CD4-positive, CD25-positive, alpha-beta regulatory T cell (primary cell): ENCODE results near the gene ZBTB32. TPM values are rescaled to one million over a fixed set of nuclear protein-coding genes. Genes with fewer than 3 reads are reported as not detected.
A peak's percentile ranks its signal among the peaks of the same experiment; 100 is the strongest.

Source experiments
- ATAC-seq, 2 donors: fragments of 150-1000 bp; cut with Tn5 transposase; one replicate each; pipeline ENCODE4 v1.10.0; 2021; ENCODE audit warnings: low read depth in 2 of 2, moderate number of reproducible peaks in 2 of 2, moderate library complexity in 1 of 2
- DNase-seq, 3 donors: peaks; one replicate each; pipeline versions ENCODE4 v3.0.0 to v3.0.0-alpha.2; 2012 to 2022; ENCODE audit warnings: mixed read lengths in 1 of 3
- H3K27ac ChIP-seq: one replicate; pipeline ENCODE4 v1.7.0; 2013; ENCODE audit warnings: mild to moderate bottlenecking, low read length; ENCODE audit not compliant: insufficient read depth, poor library complexity, severe bottlenecking
- H3K27me3 ChIP-seq: one replicate; pipeline ENCODE4 v1.7.0; 2013; ENCODE audit warnings: low read length; ENCODE audit not compliant: control insufficient read depth, insufficient read depth
- H3K36me3 ChIP-seq: one replicate; pipeline ENCODE4 v1.7.0; 2013; ENCODE audit warnings: mild to moderate bottlenecking, low read length, moderate library complexity; ENCODE audit not compliant: control insufficient read depth, insufficient read depth
- H3K4me1 ChIP-seq: 2 replicates; pipeline ENCODE4 v1.7.0; 2013; ENCODE audit warnings: mild to moderate bottlenecking, low read length; ENCODE audit not compliant: insufficient read depth, control insufficient read depth, poor library complexity, severe bottlenecking
- H3K4me3 ChIP-seq: one replicate; pipeline ENCODE4 v1.7.0; 2013; ENCODE audit warnings: low read depth, mild to moderate bottlenecking, low read length, moderate library complexity
- H3K9me3 ChIP-seq, 2 experiments: 1 replicate in 1 of 2; 2 replicates in 1 of 2; pipeline ENCODE4 v1.7.0; 2013; ENCODE audit warnings: low read length in 2 of 2, mild to moderate bottlenecking in 1 of 2, moderate library complexity in 1 of 2; ENCODE audit not compliant: control insufficient read depth in 2 of 2
- H3K27ac Mint-ChIP-seq, 3 donors: one replicate each; pipeline ENCODE4 v1.8.0; 2020 to 2022; ENCODE audit warnings: mild to moderate bottlenecking in 3 of 3, mixed read lengths in 3 of 3, moderate library complexity in 2 of 3
- H3K27me3 Mint-ChIP-seq: one replicate; pipeline ENCODE4 v1.8.0; 2022; ENCODE audit warnings: mild to moderate bottlenecking, mixed read lengths
- H3K36me3 Mint-ChIP-seq: one replicate; pipeline ENCODE4 v1.8.0; 2020; ENCODE audit warnings: mixed read lengths
- H3K4me1 Mint-ChIP-seq, 4 donors: one replicate each; pipeline ENCODE4 v1.8.0; 2020 to 2022; ENCODE audit warnings: mixed read lengths in 4 of 4, mild to moderate bottlenecking in 1 of 4
- H3K4me3 Mint-ChIP-seq, 4 donors: one replicate each; pipeline ENCODE4 v1.8.0; 2020 to 2022; ENCODE audit warnings: mild to moderate bottlenecking in 4 of 4, mixed read lengths in 4 of 4, moderate library complexity in 3 of 4
- H3K9me3 Mint-ChIP-seq, 7 donors: one replicate each; pipeline ENCODE4 v1.8.0; 2020 to 2022; ENCODE audit warnings: mixed read lengths in 7 of 7, mild to moderate bottlenecking in 3 of 7, moderate library complexity in 2 of 7
- polyA plus RNA-seq, 4 donors: library from polyadenylated mRNA; unstranded; fragments of 300-500 nt; fragmentation: Illumina TruSeq; gene quantifications; one replicate each; pipeline ENCODE4 v1.2.3, GENCODE V29; 2021
- total RNA-seq: library from RNA; stranded (reverse); gene quantifications from one replicate; pipeline ENCODE4 v1.2.3, GENCODE V29; 2022

ZBTB32 gene
- total and polyA plus RNA-seq, 5 donors from 2014 or later, result 3.1 to 42.0 (median 5.2) TPM

- H3K27ac Mint-ChIP-seq, result peak overlapping the region; percentile 99 to 100 (median 100)
- H3K4me1 ChIP-seq, result peaks cover 73% of the 10 kb centered on the region
- peaks cover 9% of the 10 kb centered on the region for H3K36me3 Mint-ChIP-seq
- H3K4me3 ChIP-seq, result peak overlapping the region; percentile 88
- H3K9me3 Mint-ChIP-seq, result no peaks in the 10 kb centered on the region
- H3K4me3 Mint-ChIP-seq, result peak overlapping the region; percentile 90 to 98 (median 94)
- no peaks in the 10 kb centered on the region for H3K36me3 ChIP-seq
- peaks cover 12% of the 10 kb centered on the region for H3K27me3 Mint-ChIP-seq
- H3K9me3 ChIP-seq, result no peaks in the 10 kb centered on the region
- DNase-seq (peak; percentile 91 to 97 (median 96)), ATAC-seq (peak; percentile 52 to 54)
- peaks cover 5 to 69% (median 37%) of the 10 kb centered on the region in 4 donors for H3K4me1 Mint-ChIP-seq
- no peaks in the 10 kb centered on the region for H3K27me3 ChIP-seq
- peak overlapping the region; percentile 100 for H3K27ac ChIP-seq
Measured at GRCh38 chr19:35744430-35745327, 40.3 kb downstream of the ZBTB32 start.

- H3K27ac ChIP-seq, result peak within 1 kb of the TSS; percentile 100
- peak within 1 kb of the TSS; percentile 88 for H3K4me3 ChIP-seq
- H3K36me3 ChIP-seq, result no peaks in the 10 kb centered on the region
- peak within 1 kb of the TSS; percentile 99 to 100 (median 100) for H3K27ac Mint-ChIP-seq
- H3K9me3 ChIP-seq, result no peaks in the 10 kb centered on the region
- peaks cover 5 to 69% (median 35%) of the 10 kb centered on the region in 4 donors for H3K4me1 Mint-ChIP-seq
- peaks cover 12% of the 10 kb centered on the region for H3K27me3 Mint-ChIP-seq
- H3K27me3 ChIP-seq, result no peaks in the 10 kb centered on the region
- peak; percentile 97 to 100 (median 98) for DNase-seq
- peak within 1 kb of the TSS; percentile 90 to 98 (median 94) for H3K4me3 Mint-ChIP-seq
- peak; percentile 59 for ATAC-seq
- peaks cover 66% of the 10 kb centered on the region for H3K4me1 ChIP-seq
- no peaks in the 10 kb centered on the region for H3K9me3 Mint-ChIP-seq
- peaks cover 9% of the 10 kb centered on the region for H3K36me3 Mint-ChIP-seq
Measured at GRCh38 chr19:35745328-35746086, 41.1 kb downstream of the ZBTB32 start, which contains the start of the genes PSENEN and U2AF1L4. PSENEN (plus strand) TSS chr19:35745651; CDS start chr19:35745931, 280 bp downstream. U2AF1L4 (minus strand) TSS chr19:35745418; CDS start chr19:35745391, 27 bp downstream.

- Mint-ChIP-seq H3K27me3 (peaks cover 12% of the 10 kb centered on the region), H3K27ac (peak overlapping the region in 2 of 3 donors; percentile 100), H3K36me3 (peaks cover 9% of the 10 kb centered on the region), H3K4me3 (peak overlapping the region; percentile 90 to 98 (median 94)), H3K4me1 (peaks cover 5 to 64% (median 32%) of the 10 kb centered on the region in 4 donors), H3K9me3 (no peaks in the 10 kb centered on the region)
- Histone ChIP-seq H3K27ac (peak overlapping the region; percentile 100), H3K4me1 (peaks cover 61% of the 10 kb centered on the region), H3K36me3 (no peaks in the 10 kb centered on the region), H3K4me3 (peak overlapping the region; percentile 88), H3K9me3 (no peaks in the 10 kb centered on the region), H3K27me3 (no peaks in the 10 kb centered on the region)
- no peak for ATAC-seq
- no peak for DNase-seq
Measured at GRCh38 chr19:35746087-35746462, 41.7 kb downstream of the ZBTB32 start.

GRCh38 chr19:35746531-35746930 lies 42.2 kb downstream of the ZBTB32 start:
- Histone ChIP-seq H3K27ac (no peak overlapping the region), H3K27me3 (no peaks in the 10 kb centered on the region), H3K4me3 (no peak overlapping the region), H3K9me3 (no peaks in the 10 kb centered on the region), H3K4me1 (peaks cover 58% of the 10 kb centered on the region), H3K36me3 (no peaks in the 10 kb centered on the region)
- H3K27me3 Mint-ChIP-seq, result peaks cover 12% of the 10 kb centered on the region
- DNase-seq (no peak), ATAC-seq (no peak)
- peaks cover 5 to 64% (median 32%) of the 10 kb centered on the region in 4 donors for H3K4me1 Mint-ChIP-seq
- H3K27ac Mint-ChIP-seq, result peak overlapping the region in 1 of 3 donors; percentile 100
- peak overlapping the region; percentile 90 to 98 (median 94) for H3K4me3 Mint-ChIP-seq
- no peaks in the 10 kb centered on the region for H3K9me3 Mint-ChIP-seq
- peaks cover 9% of the 10 kb centered on the region for H3K36me3 Mint-ChIP-seq

GRCh38 chr19:35748106-35749020 lies 44.0 kb downstream of the ZBTB32 start, which contains the start of gene LIN37:
LIN37 (plus strand) TSS chr19:35748576; CDS start chr19:35748725, 149 bp downstream.
- peak within 1 kb of the TSS; percentile 78 for H3K27ac ChIP-seq
- peaks cover 8% of the 10 kb centered on the region for H3K36me3 ChIP-seq
- peak; percentile 76 to 77 for ATAC-seq
- peak; percentile 98 to 99 (median 99) for DNase-seq
- no peaks in the 10 kb centered on the region for H3K9me3 Mint-ChIP-seq
- peaks cover 3% of the 10 kb centered on the region for H3K36me3 Mint-ChIP-seq
- peaks cover 40% of the 10 kb centered on the region for H3K4me1 ChIP-seq
- H3K27me3 Mint-ChIP-seq, result peaks cover 6% of the 10 kb centered on the region
- H3K9me3 ChIP-seq, result no peaks in the 10 kb centered on the region
- peak within 1 kb of the TSS; percentile 87 to 98 (median 95) for H3K27ac Mint-ChIP-seq
- H3K4me1 Mint-ChIP-seq, result peaks cover 5 to 49% (median 25%) of the 10 kb centered on the region in 4 donors
- peak within 1 kb of the TSS; percentile 88 for H3K4me3 ChIP-seq
- H3K27me3 ChIP-seq, result no peaks in the 10 kb centered on the region
- peak within 1 kb of the TSS; percentile 91 to 98 (median 97) for H3K4me3 Mint-ChIP-seq

GRCh38 chr19:35750167-35750566 lies 45.8 kb downstream of the ZBTB32 start:
- DNase-seq (no peak), ATAC-seq (no peak)
- Mint-ChIP-seq H3K27ac (no peak overlapping the region), H3K36me3 (peaks cover 3% of the 10 kb centered on the region), H3K27me3 (peaks cover 5% of the 10 kb centered on the region), H3K4me1 (peaks cover 5 to 45% (median 18%) of the 10 kb centered on the region in 4 donors), H3K4me3 (peak overlapping the region; percentile 26 to 81 (median 58)), H3K9me3 (no peaks in the 10 kb centered on the region)
- no peak overlapping the region for H3K27ac ChIP-seq
- no peaks in the 10 kb centered on the region for H3K27me3 ChIP-seq
- no peak overlapping the region for H3K4me3 ChIP-seq
- no peaks in the 10 kb centered on the region for H3K9me3 ChIP-seq
- peaks cover 14% of the 10 kb centered on the region for H3K36me3 ChIP-seq
- H3K4me1 ChIP-seq, result peaks cover 28% of the 10 kb centered on the region
